Measurements from ENCODE around the gene TUBG2.

TUBG2 gene

GRCh38 chr17:42674755-42675347, 15.8 kb downstream of the TUBG2 start:
- no peak for TF ChIP-seq CTCF (IDR thresholded peaks at IDR 0.05; ENCODE audit: low read depth, low read length)
- peak overlapping the region; percentile 91 to 94 for H3K4me3 ChIP-seq (replicated peaks in 1 of 2; ENCODE audit: low read depth in 2 of 2, low read length in 2 of 2)
- DNase-seq (ENCODE audit: low read depth in 2 of 2), result peak in 1 of 2 donors; percentile 8

GRCh38 chr17:42675348-42675964, 16.4 kb downstream of the TUBG2 start:
- no peak for TF ChIP-seq CTCF (IDR thresholded peaks at IDR 0.05; ENCODE audit: low read depth, low read length)
- DNase-seq (ENCODE audit: low read depth in 2 of 2), result no peak
- peak overlapping the region; percentile 91 to 94 for H3K4me3 ChIP-seq (replicated peaks in 1 of 2; ENCODE audit: low read depth in 2 of 2, low read length in 2 of 2)

GRCh38 chr17:42675965-42676423, 16.9 kb downstream of the TUBG2 start:
- H3K4me3 ChIP-seq (replicated peaks in 1 of 2; ENCODE audit: low read depth in 2 of 2, low read length in 2 of 2), result peak overlapping the region; percentile 91 to 94
- DNase-seq (ENCODE audit: low read depth in 2 of 2), result peak in 1 of 2 donors; percentile 39
- no peak for TF ChIP-seq CTCF (IDR thresholded peaks at IDR 0.05; ENCODE audit: low read depth, low read length)

GRCh38 chr17:42676424-42677011, 17.4 kb downstream of the TUBG2 start, which contains the start of gene PLEKHH3:
Gene PLEKHH3, minus strand, starts transcription at chr17:42676994. Its CDS starts 431 bp downstream, at chr17:42676563.
- H3K4me3 ChIP-seq (replicated peaks in 1 of 2; ENCODE audit: low read depth in 2 of 2, low read length in 2 of 2), result peak within 1 kb of the TSS; percentile 91 to 94
- DNase-seq (ENCODE audit: low read depth in 2 of 2), result no peak
- TF ChIP-seq CTCF (IDR thresholded peaks at IDR 0.05; ENCODE audit: low read depth, low read length), result peak; percentile 20

GRCh38 chr17:42677012-42677857, 18.2 kb downstream of the TUBG2 start:
- TF ChIP-seq CTCF (IDR thresholded peaks at IDR 0.05; ENCODE audit: low read depth, low read length), result no peak
- H3K4me3 ChIP-seq (replicated peaks in 1 of 2; ENCODE audit: low read depth in 2 of 2, low read length in 2 of 2), result peak overlapping the region; percentile 61 to 91
- DNase-seq (ENCODE audit: low read depth in 2 of 2), result peak; percentile 100

GRCh38 chr17:42677921-42678781, 19.1 kb downstream of the TUBG2 start:
- peak; percentile 88 for DNase-seq (ENCODE audit: low read depth in 2 of 2)
- H3K4me3 ChIP-seq (replicated peaks in 1 of 2; ENCODE audit: low read depth in 2 of 2, low read length in 2 of 2), result peak overlapping the region; percentile 61 to 68
- TF ChIP-seq CTCF (IDR thresholded peaks at IDR 0.05; ENCODE audit: low read depth, low read length), result no peak
